PC-9 (cell line): ENCODE data around the gene NR2F1-AS1. TPM values are rescaled to one million over a fixed set of nuclear protein-coding genes. Genes with fewer than 3 reads are reported as not detected.

Experiments
- BruUV-seq: library from RNA; stranded (reverse); fragments of 400-500 nt; replicated peaks from 2 replicates; lab custom pipeline; 2021; lab: Mats Ljungman, UMichigan
- CTCF ChIA-PET: fragments of 300-600 bp; sonication (Branson Sonifier 250); formaldehyde crosslinking; loops from one replicate; lab custom pipeline; 2022; ENCODE audit warnings: antibody characterized with exemption; lab: Charles Lee
- POLR2A ChIA-PET: fragments of 300-600 bp; sonication (Branson Sonifier 250); formaldehyde crosslinking; loops from one replicate; lab custom pipeline; 2022; ENCODE audit warnings: antibody characterized with exemption; ENCODE audit not compliant: unreplicated experiment; lab: Charles Lee
- DNase-seq, 2 experiments: peaks; one replicate each; pipeline versions ENCODE4 v3.0.0 to v3.0.0-alpha.2; 2015 to 2022; ENCODE audit warnings: mixed read lengths in 1 of 2
- H2AFZ ChIP-seq: fragments of 200-600 bp; sonication (generic); 2 replicates; pipeline ENCODE4 v1.8.1; 2017; ENCODE audit warnings: antibody characterized with exemption
- H3F3A ChIP-seq: fragments of 200-600 bp; sonication (generic); 2 replicates; pipeline ENCODE4 v1.8.1; 2017; ENCODE audit warnings: antibody characterized with exemption, mild to moderate bottlenecking, low read depth; ENCODE audit not compliant: insufficient read depth
- H3K27ac ChIP-seq: fragments of 200-600 bp; sonication (generic); 2 replicates; pipeline ENCODE4 v1.6.1; 2016; ENCODE audit warnings: mixed run types
- H3K27me3 ChIP-seq: fragments of 200-600 bp; sonication (generic); 2 replicates; pipeline ENCODE4 v1.6.1; 2016; ENCODE audit warnings: low read depth, mixed run types; ENCODE audit not compliant: insufficient read depth
- H3K36me3 ChIP-seq: fragments of 200-600 bp; sonication (generic); 2 replicates; pipeline ENCODE4 v1.6.1; 2016; ENCODE audit warnings: low read depth, mixed run types
- H3K4me1 ChIP-seq: fragments of 200-600 bp; sonication (generic); replicated peaks from 2 replicates; pipeline ENCODE4 v1.6.1; 2016; ENCODE audit warnings: mixed run types; ENCODE audit not compliant: insufficient read depth
- H3K4me2 ChIP-seq: fragments of 200-600 bp; sonication (generic); 2 replicates; pipeline ENCODE4 v1.6.1; 2017; ENCODE audit warnings: mixed run types
- H3K4me3 ChIP-seq: fragments of 200-600 bp; sonication (generic); 2 replicates; pipeline ENCODE4 v1.6.1; 2016; ENCODE audit warnings: mixed run types
- H3K79me2 ChIP-seq: fragments of 200-600 bp; sonication (generic); 2 replicates; pipeline ENCODE4 v1.6.1; 2017; ENCODE audit warnings: low read depth, mixed run types
- H3K9me2 ChIP-seq: fragments of 200-600 bp; sonication (generic); 2 replicates; pipeline ENCODE4 v1.8.1; 2017; ENCODE audit warnings: mild to moderate bottlenecking; ENCODE audit not compliant: insufficient read depth
- H3K9me3 ChIP-seq: fragments of 200-600 bp; sonication (generic); 2 replicates; pipeline ENCODE4 v1.8.1; 2016; ENCODE audit warnings: low read depth; ENCODE audit not compliant: insufficient read depth
- H4K20me1 ChIP-seq: fragments of 200-600 bp; sonication (generic); 2 replicates; pipeline ENCODE4 v1.8.1; 2017; ENCODE audit not compliant: insufficient read depth
- EZH2 ChIP-seq: fragments of 200-600 bp; sonication (generic); IDR thresholded peaks from 2 replicates; pipeline ENCODE4 v1.8.0; 2017; ENCODE audit warnings: antibody characterized with exemption, low read depth
- intact Hi-C: fragments of 100-400 bp; cut with micrococcal nuclease; formaldehyde crosslinking; loops from one replicate; pipeline ENCODE4 v1.10.0; 2022; ENCODE audit not compliant: unreplicated experiment
- total RNA-seq: library from RNA; stranded (reverse); gene quantifications from 2 replicates; pipeline ENCODE4 v1.2.3, GENCODE V29; 2021
- TF ChIP-seq, protein P1 (sequence below): fragments of 200-600 bp; sonication (generic); conservative IDR thresholded peaks from 2 replicates; pipeline ENCODE4 v1.6.1; 2017; ENCODE audit warnings: mixed run types, antibody characterized with exemption, mild to moderate bottlenecking, moderate library complexity

NR2F1-AS1 gene
- total RNA-seq, 1 experiment from 2014 or later = 6.0 TPM

DNA sequence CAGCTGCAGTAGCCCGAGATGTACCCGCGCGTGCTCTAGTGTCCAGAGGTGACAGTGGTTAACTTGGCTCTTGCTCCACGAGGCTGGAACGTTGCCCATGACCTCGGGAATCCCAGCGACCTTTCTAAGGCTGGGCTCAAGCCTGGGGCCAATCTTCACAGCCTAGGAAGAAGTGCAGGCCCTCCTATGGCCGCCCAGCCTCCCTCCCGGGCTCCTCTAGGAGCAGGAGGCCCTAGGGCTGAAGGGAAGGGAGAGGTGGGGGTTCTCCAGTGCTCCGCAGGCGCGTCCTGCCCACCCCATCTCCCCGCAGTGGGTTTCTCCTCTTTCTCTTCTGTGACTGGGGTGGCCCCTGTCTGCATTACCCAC lies 15.3 kb upstream of the NR2F1-AS1 start:
- no peak for TF ChIP-seq EZH2
- TF ChIP-seq, protein P1, sequence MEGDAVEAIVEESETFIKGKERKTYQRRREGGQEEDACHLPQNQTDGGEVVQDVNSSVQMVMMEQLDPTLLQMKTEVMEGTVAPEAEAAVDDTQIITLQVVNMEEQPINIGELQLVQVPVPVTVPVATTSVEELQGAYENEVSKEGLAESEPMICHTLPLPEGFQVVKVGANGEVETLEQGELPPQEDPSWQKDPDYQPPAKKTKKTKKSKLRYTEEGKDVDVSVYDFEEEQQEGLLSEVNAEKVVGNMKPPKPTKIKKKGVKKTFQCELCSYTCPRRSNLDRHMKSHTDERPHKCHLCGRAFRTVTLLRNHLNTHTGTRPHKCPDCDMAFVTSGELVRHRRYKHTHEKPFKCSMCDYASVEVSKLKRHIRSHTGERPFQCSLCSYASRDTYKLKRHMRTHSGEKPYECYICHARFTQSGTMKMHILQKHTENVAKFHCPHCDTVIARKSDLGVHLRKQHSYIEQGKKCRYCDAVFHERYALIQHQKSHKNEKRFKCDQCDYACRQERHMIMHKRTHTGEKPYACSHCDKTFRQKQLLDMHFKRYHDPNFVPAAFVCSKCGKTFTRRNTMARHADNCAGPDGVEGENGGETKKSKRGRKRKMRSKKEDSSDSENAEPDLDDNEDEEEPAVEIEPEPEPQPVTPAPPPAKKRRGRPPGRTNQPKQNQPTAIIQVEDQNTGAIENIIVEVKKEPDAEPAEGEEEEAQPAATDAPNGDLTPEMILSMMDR = no peak
- DNase-seq = no peak
- Histone ChIP-seq H2AFZ (no peak overlapping the region), H3K4me1 (no peaks in the 10 kb centered on the region), H3K4me2 (no peak overlapping the region), H3K27me3 (no peaks in the 10 kb centered on the region), H3K9me2 (no peaks in the 10 kb centered on the region), H3F3A (no peaks in the 10 kb centered on the region), H4K20me1 (no peaks in the 10 kb centered on the region), H3K4me3 (no peak overlapping the region), H3K27ac (no peak overlapping the region), H3K9me3 (no peaks in the 10 kb centered on the region), H3K79me2 (no peaks in the 10 kb centered on the region), H3K36me3 (0 out of 2 replicates have a peak, but pooled peaks cover 9% of the 10 kb centered on the region)
- ChIA-PET CTCF (no interaction called here), POLR2A (interaction anchor here (0.6 kb wide), 1 partner anchor 9 kb away, joined by 21 read pairs; no protein-coding TSS in a partner anchor)
- BruUV-seq = no TSS peak
- intact Hi-C loops = loop anchor here (10.0 kb wide), 1 partner anchor 299 kb away; no protein-coding TSS in a partner anchor

DNA sequence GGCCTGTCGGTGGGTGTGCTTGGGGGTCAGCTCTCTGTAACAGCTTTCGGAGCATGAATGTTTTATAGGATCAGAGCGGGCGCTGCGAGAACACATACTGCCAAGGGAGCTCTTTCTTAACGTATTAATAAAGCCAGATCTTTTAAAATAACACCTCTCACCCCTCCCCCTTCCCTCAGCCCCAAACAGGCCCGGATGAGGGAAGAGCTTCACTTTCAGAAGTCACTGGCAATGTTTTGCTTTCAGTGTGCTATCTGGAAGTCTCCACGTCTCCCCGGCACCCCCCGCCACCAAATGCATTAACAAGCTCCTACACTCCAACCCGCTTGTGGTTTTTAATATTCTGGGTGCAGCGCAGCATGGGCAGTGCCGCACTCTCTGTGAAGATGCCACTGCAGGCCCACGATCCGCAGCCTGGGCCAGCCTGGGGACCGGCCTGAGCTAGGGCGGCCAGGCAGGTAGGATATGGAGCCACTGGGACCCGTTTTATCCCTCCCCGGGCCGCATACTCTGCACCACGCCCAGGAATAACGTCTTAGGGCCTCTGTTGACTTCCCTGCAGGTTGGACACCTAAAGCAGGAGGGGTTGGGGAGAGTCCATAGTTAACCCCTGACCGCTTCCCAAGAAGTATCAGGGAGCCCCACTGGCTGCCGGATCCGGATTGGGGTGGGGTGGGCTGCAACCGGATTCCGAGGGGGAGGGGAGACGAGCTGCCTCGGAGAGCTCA lies 14.6 kb upstream of the NR2F1-AS1 start:
- Histone ChIP-seq H3K4me3 (no peak overlapping the region), H3K27ac (no peak overlapping the region), H3K27me3 (no peaks in the 10 kb centered on the region), H3K4me2 (no peak overlapping the region), H3K36me3 (0 out of 2 replicates have a peak, but pooled peaks cover 9% of the 10 kb centered on the region), H2AFZ (no peak overlapping the region), H3K9me2 (no peaks in the 10 kb centered on the region), H3K9me3 (no peaks in the 10 kb centered on the region), H3K4me1 (no peaks in the 10 kb centered on the region), H3K79me2 (no peaks in the 10 kb centered on the region), H3F3A (no peaks in the 10 kb centered on the region), H4K20me1 (no peaks in the 10 kb centered on the region)
- DNase-seq = no peak
- intact Hi-C loops = loop anchor here (10.0 kb wide), 1 partner anchor 299 kb away; no protein-coding TSS in a partner anchor
- CTCF ChIA-PET = no interaction called here
- BruUV-seq = no TSS peak
- TF ChIP-seq, protein P1 = no peak
- no peak for TF ChIP-seq EZH2
- POLR2A ChIA-PET = no interaction called here

GRCh38 chr5:93594591-93595419 lies 13.8 kb upstream of the NR2F1-AS1 start:
- intact Hi-C loops = loop anchor here (10.0 kb wide), 1 partner anchor 300 kb away; no protein-coding TSS in a partner anchor
- Histone ChIP-seq H2AFZ (no peak overlapping the region), H3K27ac (no peak overlapping the region), H3K4me2 (no peak overlapping the region), H3K9me2 (no peaks in the 10 kb centered on the region), H3K79me2 (no peaks in the 10 kb centered on the region), H3K4me1 (no peaks in the 10 kb centered on the region), H3K36me3 (0 out of 2 replicates have a peak, but pooled peaks cover 12% of the 10 kb centered on the region), H3K27me3 (no peaks in the 10 kb centered on the region), H3K4me3 (no peak overlapping the region), H3K9me3 (no peaks in the 10 kb centered on the region), H4K20me1 (no peaks in the 10 kb centered on the region), H3F3A (no peaks in the 10 kb centered on the region)
- DNase-seq = no peak
- CTCF ChIA-PET = no interaction called here
- TF ChIP-seq, protein P1 = no peak
- no peak for TF ChIP-seq EZH2
- POLR2A ChIA-PET = no interaction called here
- no TSS peak for BruUV-seq
